HepG2 (cell line): ENCODE data around the gene FGGY. TPM values are rescaled to one million over a fixed set of nuclear protein-coding genes. Genes with fewer than 3 reads are reported as not detected.

Experiments used
- CREM ChIP-seq, 2 experiments: sonication (generic) in 1 of 2; formaldehyde crosslinking in 1 of 2; IDR thresholded peaks; 2 replicates each; pipeline versions ENCODE4 v1.4.0 to v1.6.1; 2016 to 2020; ENCODE audit warnings: antibody characterized with exemption in 1 of 2, mild to moderate bottlenecking in 1 of 2, missing genetic modification reagents in 1 of 2
- GMEB2 ChIP-seq: IDR thresholded peaks from 2 replicates; pipeline ENCODE4 v1.6.1; 2016; ENCODE audit warnings: missing biosample characterization, missing genetic modification reagents, low read depth
- PHF5A ChIP-seq: IDR thresholded peaks from one replicate; pipeline ENCODE4 v1.6.1; 2018; ENCODE audit warnings: low read depth, missing genetic modification reagents; ENCODE audit not compliant: unreplicated experiment
- ZKSCAN1 ChIP-seq: fragments of 150-350 bp; IDR thresholded peaks from 2 replicates; pipeline ENCODE4 v1.6.1; 2014; ENCODE audit warnings: low read length
- ZNF431 ChIP-seq: sonication (generic); formaldehyde crosslinking; IDR thresholded peaks from 2 replicates; pipeline ENCODE4 v1.9.0; 2022; ENCODE audit warnings: missing genetic modification reagents, low read depth, mild to moderate bottlenecking, borderline replicate concordance
- ZNF629 ChIP-seq: sonication (generic); formaldehyde crosslinking; conservative IDR thresholded peaks from 2 replicates; pipeline ENCODE4 v1.5.0; 2020; ENCODE audit warnings: missing genetic modification reagents
- polyA plus RNA-seq, 8 experiments: library from polyadenylated mRNA; depleted of rRNA in 3 of 8; stranded (reverse) in 7 of 8; unstranded in 1 of 8; fragments of >200 nt; fragmentation: Illumina TruSeq in 4 of 8; extraction: Trizol in 4 of 8; gene quantifications; 2 replicates each; pipeline versions ENCODE4 v1.2.1 to v1.2.3, GENCODE V29; 2011 to 2016; ENCODE audit warnings: low read depth in 4 of 8, missing spikeins in 1 of 8, mixed read lengths in 1 of 8; ENCODE audit not compliant: insufficient read depth in 1 of 8
- total RNA-seq, 5 experiments: library from RNA; depleted of rRNA; stranded (reverse); fragments of >200 nt; fragmentation: Illumina TruSeq; extraction: Trizol; gene quantifications; 2 replicates each; pipeline ENCODE4 v1.2.3, GENCODE V29; 2016; ENCODE audit warnings: low read depth in 1 of 5
- TF ChIP-seq, protein P1 (sequence below): sonication (generic); formaldehyde crosslinking; IDR thresholded peaks from 2 replicates; pipeline ENCODE4 v1.4.0; 2020; ENCODE audit warnings: missing genetic modification reagents, borderline replicate concordance

FGGY gene
- total and polyA plus RNA-seq, 2 of the 13 experiments (the other 11 are each of a cell fraction or from before 2014, with no cell fraction given): 15.7 to 27.5 TPM

GRCh38 chr1:59329412-59330053 lies 32.6 kb downstream of the FGGY start (continued):
- TF ChIP-seq, protein P1, sequence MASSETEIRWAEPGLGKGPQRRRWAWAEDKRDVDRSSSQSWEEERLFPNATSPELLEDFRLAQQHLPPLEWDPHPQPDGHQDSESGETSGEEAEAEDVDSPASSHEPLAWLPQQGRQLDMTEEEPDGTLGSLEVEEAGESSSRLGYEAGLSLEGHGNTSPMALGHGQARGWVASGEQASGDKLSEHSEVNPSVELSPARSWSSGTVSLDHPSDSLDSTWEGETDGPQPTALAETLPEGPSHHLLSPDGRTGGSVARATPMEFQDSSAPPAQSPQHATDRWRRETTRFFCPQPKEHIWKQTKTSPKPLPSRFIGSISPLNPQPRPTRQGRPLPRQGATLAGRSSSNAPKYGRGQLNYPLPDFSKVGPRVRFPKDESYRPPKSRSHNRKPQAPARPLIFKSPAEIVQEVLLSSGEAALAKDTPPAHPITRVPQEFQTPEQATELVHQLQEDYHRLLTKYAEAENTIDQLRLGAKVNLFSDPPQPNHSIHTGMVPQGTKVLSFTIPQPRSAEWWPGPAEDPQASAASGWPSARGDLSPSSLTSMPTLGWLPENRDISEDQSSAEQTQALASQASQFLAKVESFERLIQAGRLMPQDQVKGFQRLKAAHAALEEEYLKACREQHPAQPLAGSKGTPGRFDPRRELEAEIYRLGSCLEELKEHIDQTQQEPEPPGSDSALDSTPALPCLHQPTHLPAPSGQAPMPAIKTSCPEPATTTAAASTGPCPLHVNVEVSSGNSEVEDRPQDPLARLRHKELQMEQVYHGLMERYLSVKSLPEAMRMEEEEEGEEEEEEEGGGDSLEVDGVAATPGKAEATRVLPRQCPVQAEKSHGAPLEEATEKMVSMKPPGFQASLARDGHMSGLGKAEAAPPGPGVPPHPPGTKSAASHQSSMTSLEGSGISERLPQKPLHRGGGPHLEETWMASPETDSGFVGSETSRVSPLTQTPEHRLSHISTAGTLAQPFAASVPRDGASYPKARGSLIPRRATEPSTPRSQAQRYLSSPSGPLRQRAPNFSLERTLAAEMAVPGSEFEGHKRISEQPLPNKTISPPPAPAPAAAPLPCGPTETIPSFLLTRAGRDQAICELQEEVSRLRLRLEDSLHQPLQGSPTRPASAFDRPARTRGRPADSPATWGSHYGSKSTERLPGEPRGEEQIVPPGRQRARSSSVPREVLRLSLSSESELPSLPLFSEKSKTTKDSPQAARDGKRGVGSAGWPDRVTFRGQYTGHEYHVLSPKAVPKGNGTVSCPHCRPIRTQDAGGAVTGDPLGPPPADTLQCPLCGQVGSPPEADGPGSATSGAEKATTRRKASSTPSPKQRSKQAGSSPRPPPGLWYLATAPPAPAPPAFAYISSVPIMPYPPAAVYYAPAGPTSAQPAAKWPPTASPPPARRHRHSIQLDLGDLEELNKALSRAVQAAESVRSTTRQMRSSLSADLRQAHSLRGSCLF: no peak
- no peak for TF ChIP-seq CREM (IDR thresholded peaks at IDR 0.05)
- TF ChIP-seq CREM (CRISPR knock-in tag; IDR thresholded peaks at IDR 0.05): no peak
- TF ChIP-seq ZKSCAN1: no peak
- TF ChIP-seq ZNF629 (CRISPR knock-in tag): no peak
- TF ChIP-seq PHF5A (CRISPR knock-in tag): no peak
- no peak for TF ChIP-seq ZNF431 (CRISPR knock-in tag)
- no peak for TF ChIP-seq GMEB2 (CRISPR knock-in tag)
